Measurements from ENCODE around the gene CDK14.
"Not testable (repeated sequence)": the region's sequence is repeated elsewhere in the genome, so short reads cannot be mapped to it uniquely, and the experiment has no call there.

CDK14 gene

DNA sequence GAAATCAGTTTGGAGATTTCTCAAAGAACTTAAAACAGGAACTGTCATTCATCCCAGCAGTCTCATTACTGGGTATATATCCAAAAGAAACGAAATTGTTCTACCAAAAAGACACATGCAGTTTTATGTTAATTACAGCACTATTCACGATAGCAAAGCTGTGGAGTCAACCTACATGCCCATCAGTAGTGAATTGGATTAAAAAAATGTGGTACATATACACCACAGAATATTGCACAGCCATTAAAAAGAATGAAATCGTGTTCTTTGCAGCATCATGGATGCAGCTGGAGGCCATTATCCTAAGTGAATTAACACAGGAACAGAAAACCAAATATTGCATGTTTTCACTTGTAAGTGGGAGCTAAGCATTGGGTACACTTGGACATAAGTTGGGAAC is 158.9 kb downstream of the CDK14 start:
- H3K27ac ChIP-seq (ENCODE audit: low read depth, low read length, poor library complexity, severe bottlenecking) = peak overlapping the region; percentile 87
- H3K9me2 ChIP-seq (ENCODE audit: low read depth, low read length) = no peaks in the 10 kb centered on the region
- H3K4me1 ChIP-seq (ENCODE audit: insufficient read depth, low read length, severe bottlenecking) = peaks cover 67% of the 10 kb centered on the region
- no peaks in the 10 kb centered on the region for H3K27me3 ChIP-seq (ENCODE audit: insufficient read depth, low read length)
- peaks cover 21% of the 10 kb centered on the region for H3K79me2 ChIP-seq (ENCODE audit: insufficient read depth, low read length)
- TF ChIP-seq, protein P1, sequence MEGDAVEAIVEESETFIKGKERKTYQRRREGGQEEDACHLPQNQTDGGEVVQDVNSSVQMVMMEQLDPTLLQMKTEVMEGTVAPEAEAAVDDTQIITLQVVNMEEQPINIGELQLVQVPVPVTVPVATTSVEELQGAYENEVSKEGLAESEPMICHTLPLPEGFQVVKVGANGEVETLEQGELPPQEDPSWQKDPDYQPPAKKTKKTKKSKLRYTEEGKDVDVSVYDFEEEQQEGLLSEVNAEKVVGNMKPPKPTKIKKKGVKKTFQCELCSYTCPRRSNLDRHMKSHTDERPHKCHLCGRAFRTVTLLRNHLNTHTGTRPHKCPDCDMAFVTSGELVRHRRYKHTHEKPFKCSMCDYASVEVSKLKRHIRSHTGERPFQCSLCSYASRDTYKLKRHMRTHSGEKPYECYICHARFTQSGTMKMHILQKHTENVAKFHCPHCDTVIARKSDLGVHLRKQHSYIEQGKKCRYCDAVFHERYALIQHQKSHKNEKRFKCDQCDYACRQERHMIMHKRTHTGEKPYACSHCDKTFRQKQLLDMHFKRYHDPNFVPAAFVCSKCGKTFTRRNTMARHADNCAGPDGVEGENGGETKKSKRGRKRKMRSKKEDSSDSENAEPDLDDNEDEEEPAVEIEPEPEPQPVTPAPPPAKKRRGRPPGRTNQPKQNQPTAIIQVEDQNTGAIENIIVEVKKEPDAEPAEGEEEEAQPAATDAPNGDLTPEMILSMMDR (IDR thresholded peaks at IDR 0.05; ENCODE audit: low read length) = no peak
- no peak for TF ChIP-seq EZH2 (IDR thresholded peaks at IDR 0.05; ENCODE audit: borderline replicate concordance, low read length)
- H3K4me3 ChIP-seq (ENCODE audit: low read depth, low read length, poor library complexity, severe bottlenecking) = no peak overlapping the region
- H4K20me1 ChIP-seq (ENCODE audit: insufficient read depth, low read length) = no peaks in the 10 kb centered on the region
- peaks cover 63% of the 10 kb centered on the region for H3K36me3 ChIP-seq (ENCODE audit: insufficient read depth, low read length)
- no peak overlapping the region; the same call in 1 of the 2 replicates for H3K4me2 ChIP-seq (ENCODE audit: low read length)
- peaks cover 7% of the 10 kb centered on the region; the same call in 1 of the 2 replicates for H3K9me3 ChIP-seq (ENCODE audit: low read length)
- no peak overlapping the region for H3K9ac ChIP-seq (ENCODE audit: low read length)
- no peak overlapping the region for H2AFZ ChIP-seq (ENCODE audit: low read length)
- H3F3A ChIP-seq (ENCODE audit: insufficient read depth, low read length) = no peaks in the 10 kb centered on the region

DNA sequence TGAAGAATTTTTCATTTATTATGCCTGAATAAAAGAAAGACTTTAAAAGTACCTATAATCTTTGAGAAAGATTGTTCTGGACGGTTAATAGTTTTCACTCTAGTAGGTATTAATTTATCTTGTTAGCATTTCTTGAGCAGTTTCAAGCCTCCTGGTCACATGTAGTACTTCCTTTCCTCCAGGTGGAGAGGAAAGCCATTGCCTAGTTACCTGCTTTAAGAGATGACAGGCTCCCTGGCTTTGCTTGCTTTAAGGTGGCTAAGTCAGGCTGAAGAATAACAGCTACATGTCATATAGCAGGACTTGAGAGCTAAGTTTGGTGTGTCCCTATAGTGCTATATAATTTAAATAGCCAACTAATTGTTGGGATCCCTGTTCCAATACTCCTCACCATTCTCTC is 160.2 kb downstream of the CDK14 start:
- H3K36me3 ChIP-seq (ENCODE audit: insufficient read depth, low read length) = peaks cover 63% of the 10 kb centered on the region
- H3K27ac ChIP-seq (ENCODE audit: low read depth, low read length, poor library complexity, severe bottlenecking) = peak overlapping the region; percentile 87
- no peaks in the 10 kb centered on the region for H3K9me2 ChIP-seq (ENCODE audit: low read depth, low read length)
- no peaks in the 10 kb centered on the region for H4K20me1 ChIP-seq (ENCODE audit: insufficient read depth, low read length)
- peak overlapping the region; percentile 51; the same call in 1 of the 2 replicates for H3K4me2 ChIP-seq (ENCODE audit: low read length)
- peaks cover 34% of the 10 kb centered on the region for H3K79me2 ChIP-seq (ENCODE audit: insufficient read depth, low read length)
- H3K27me3 ChIP-seq (ENCODE audit: insufficient read depth, low read length) = no peaks in the 10 kb centered on the region
- no peak for TF ChIP-seq EZH2 (IDR thresholded peaks at IDR 0.05; ENCODE audit: borderline replicate concordance, low read length)
- TF ChIP-seq, protein P1 (IDR thresholded peaks at IDR 0.05; ENCODE audit: low read length) = no peak
- peak overlapping the region; percentile 9 for H3K4me3 ChIP-seq (ENCODE audit: low read depth, low read length, poor library complexity, severe bottlenecking)
- H2AFZ ChIP-seq (ENCODE audit: low read length) = no peak overlapping the region
- H3K4me1 ChIP-seq (ENCODE audit: insufficient read depth, low read length, severe bottlenecking) = peaks cover 80% of the 10 kb centered on the region
- H3K9ac ChIP-seq (ENCODE audit: low read length) = peak overlapping the region; percentile 22; the same call in 1 of the 2 replicates
- peaks cover 7% of the 10 kb centered on the region; the same call in 1 of the 2 replicates for H3K9me3 ChIP-seq (ENCODE audit: low read length)
- H3F3A ChIP-seq (ENCODE audit: insufficient read depth, low read length) = no peaks in the 10 kb centered on the region

DNA sequence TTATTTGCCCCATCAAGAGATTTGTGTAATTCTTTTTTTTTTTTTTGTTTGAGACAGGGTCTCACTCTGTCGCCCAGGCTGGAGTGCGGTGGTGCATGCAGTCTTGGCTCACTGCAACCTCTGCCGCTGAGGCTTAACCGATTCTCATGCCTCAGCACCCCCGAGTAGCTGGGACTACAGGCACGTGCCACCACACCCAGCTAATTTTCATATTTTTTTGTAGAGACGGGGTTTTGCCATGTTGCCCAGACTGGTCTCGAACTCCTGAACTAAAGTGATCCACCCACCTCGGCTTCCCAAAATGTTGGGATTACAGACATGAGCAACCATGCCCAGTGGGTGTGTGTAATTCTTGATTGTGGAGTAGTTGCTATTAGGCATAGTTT is 161.4 kb downstream of the CDK14 start:
- Histone ChIP-seq H3K9ac (ENCODE audit: low read length) (peak overlapping the region; percentile 22), H3K36me3 (ENCODE audit: insufficient read depth, low read length) (peaks cover 64% of the 10 kb centered on the region), H3K4me1 (ENCODE audit: insufficient read depth, low read length, severe bottlenecking) (peaks cover 90% of the 10 kb centered on the region), H3K27ac (ENCODE audit: low read depth, low read length, poor library complexity, severe bottlenecking) (peak overlapping the region; percentile 87), H3K4me2 (ENCODE audit: low read length) (peak overlapping the region; percentile 51), H3K4me3 (ENCODE audit: low read depth, low read length, poor library complexity, severe bottlenecking) (peak overlapping the region; percentile 9), H3K79me2 (ENCODE audit: insufficient read depth, low read length) (peaks cover 46% of the 10 kb centered on the region)
- H3F3A ChIP-seq (ENCODE audit: insufficient read depth, low read length); H3K9me3 ChIP-seq (ENCODE audit: low read length); H4K20me1 ChIP-seq (ENCODE audit: insufficient read depth, low read length); H3K9me2 ChIP-seq (ENCODE audit: low read depth, low read length); H2AFZ ChIP-seq (ENCODE audit: low read length); H3K27me3 ChIP-seq (ENCODE audit: insufficient read depth, low read length): not testable (repeated sequence)

DNA sequence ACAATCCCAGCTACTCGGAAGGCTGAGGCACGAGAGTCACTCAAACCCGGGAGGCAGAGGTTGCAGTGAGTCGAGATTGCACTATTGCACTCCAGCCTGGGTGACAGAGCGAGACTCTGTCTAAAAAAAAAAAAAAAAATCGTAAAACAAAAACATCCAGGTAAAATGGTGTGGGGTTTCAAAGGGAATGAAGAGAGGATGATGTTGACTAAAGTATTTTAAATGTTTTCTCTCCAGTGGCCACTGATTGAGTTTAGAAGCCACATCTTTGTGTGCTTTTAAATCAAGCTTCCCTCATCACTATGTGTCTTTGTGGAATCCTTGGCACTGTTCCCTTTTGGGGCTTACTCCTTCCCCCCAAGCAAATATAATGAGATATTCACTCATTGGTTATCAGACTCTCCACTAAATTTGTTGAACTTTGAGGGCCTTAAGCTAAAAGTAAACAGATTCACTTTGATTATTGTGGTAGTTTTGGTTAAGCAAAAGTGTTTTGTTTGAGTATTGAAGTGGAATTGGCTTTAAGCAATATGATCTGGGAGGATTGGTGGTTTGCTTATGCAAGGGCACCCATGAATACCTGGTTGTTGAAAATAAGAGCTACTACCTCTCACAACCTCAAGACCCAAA is 162.9 kb downstream of the CDK14 start:
- Histone ChIP-seq H3K4me2 (ENCODE audit: low read length) (no peak overlapping the region), H3F3A (ENCODE audit: insufficient read depth, low read length) (no peaks in the 10 kb centered on the region), H2AFZ (ENCODE audit: low read length) (no peak overlapping the region), H3K27me3 (ENCODE audit: insufficient read depth, low read length) (no peaks in the 10 kb centered on the region), H3K27ac (ENCODE audit: low read depth, low read length, poor library complexity, severe bottlenecking) (peak overlapping the region; percentile 87), H3K4me3 (ENCODE audit: low read depth, low read length, poor library complexity, severe bottlenecking) (no peak overlapping the region), H3K9me2 (ENCODE audit: low read depth, low read length) (no peaks in the 10 kb centered on the region), H3K4me1 (ENCODE audit: insufficient read depth, low read length, severe bottlenecking) (peaks cover 84% of the 10 kb centered on the region), H4K20me1 (ENCODE audit: insufficient read depth, low read length) (no peaks in the 10 kb centered on the region), H3K9me3 (ENCODE audit: low read length) (no peaks in the 10 kb centered on the region), H3K79me2 (ENCODE audit: insufficient read depth, low read length) (peaks cover 57% of the 10 kb centered on the region), H3K36me3 (ENCODE audit: insufficient read depth, low read length) (peaks cover 64% of the 10 kb centered on the region), H3K9ac (ENCODE audit: low read length) (no peak overlapping the region; the same call in 1 of the 2 replicates)
- TF ChIP-seq, protein P1 (IDR thresholded peaks at IDR 0.05; ENCODE audit: low read length) = no peak
